SK-N-SH (cell line): ENCODE measurements around the gene TTC3.

Experiments
- EZH2phosphoT487 ChIP-seq: fragments of 200-600 bp; sonication (generic); IDR thresholded peaks from 2 replicates; pipeline ENCODE4 v1.6.1; 2017; ENCODE audit warnings: low read depth, mixed run types, mild to moderate bottlenecking, antibody characterized with exemption, moderate library complexity, borderline replicate concordance
- FOXM1 ChIP-seq: IDR thresholded peaks from 2 replicates; pipeline ENCODE4 v1.4.0; 2012; ENCODE audit warnings: low read depth, mild to moderate bottlenecking
- POLR2AphosphoS5 ChIP-seq: IDR thresholded peaks from 2 replicates; pipeline ENCODE4 v1.6.1; 2012; ENCODE audit warnings: low read depth, low read length
- TF ChIP-seq, protein P1 (sequence below): fragments of 200-600 bp; sonication (generic); IDR thresholded peaks from 2 replicates; pipeline ENCODE4 v1.6.1; 2017; ENCODE audit warnings: antibody characterized with exemption, mild to moderate bottlenecking, moderate library complexity

DNA sequence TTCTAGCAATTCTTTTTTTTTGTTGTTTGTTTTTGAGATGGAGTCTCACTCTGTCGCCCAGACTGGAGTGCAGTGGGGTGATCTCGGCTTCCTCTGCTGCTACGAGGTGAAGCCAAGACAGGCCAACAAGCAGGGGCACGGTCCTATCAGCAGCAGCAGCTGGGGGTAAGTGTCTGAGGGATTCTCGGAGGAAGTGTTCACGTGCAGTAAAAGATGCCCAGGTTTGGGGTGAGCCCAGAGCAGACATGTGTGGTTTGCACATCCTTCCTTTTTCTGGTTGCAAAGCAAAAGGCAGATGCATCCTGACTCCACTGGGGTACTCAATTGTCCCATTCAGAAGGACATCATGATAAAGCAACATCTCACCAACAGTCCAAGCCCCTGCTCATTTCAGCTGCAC, 27.9 kb upstream of the TTC3 start:
- TF ChIP-seq POLR2AphosphoS5 (no peak), EZH2phosphoT487 (no peak), FOXM1 (no peak)
- TF ChIP-seq, protein P1, sequence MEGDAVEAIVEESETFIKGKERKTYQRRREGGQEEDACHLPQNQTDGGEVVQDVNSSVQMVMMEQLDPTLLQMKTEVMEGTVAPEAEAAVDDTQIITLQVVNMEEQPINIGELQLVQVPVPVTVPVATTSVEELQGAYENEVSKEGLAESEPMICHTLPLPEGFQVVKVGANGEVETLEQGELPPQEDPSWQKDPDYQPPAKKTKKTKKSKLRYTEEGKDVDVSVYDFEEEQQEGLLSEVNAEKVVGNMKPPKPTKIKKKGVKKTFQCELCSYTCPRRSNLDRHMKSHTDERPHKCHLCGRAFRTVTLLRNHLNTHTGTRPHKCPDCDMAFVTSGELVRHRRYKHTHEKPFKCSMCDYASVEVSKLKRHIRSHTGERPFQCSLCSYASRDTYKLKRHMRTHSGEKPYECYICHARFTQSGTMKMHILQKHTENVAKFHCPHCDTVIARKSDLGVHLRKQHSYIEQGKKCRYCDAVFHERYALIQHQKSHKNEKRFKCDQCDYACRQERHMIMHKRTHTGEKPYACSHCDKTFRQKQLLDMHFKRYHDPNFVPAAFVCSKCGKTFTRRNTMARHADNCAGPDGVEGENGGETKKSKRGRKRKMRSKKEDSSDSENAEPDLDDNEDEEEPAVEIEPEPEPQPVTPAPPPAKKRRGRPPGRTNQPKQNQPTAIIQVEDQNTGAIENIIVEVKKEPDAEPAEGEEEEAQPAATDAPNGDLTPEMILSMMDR, result no peak
